NCI-H187 treated with DMSO at 0.1 percent for 48 hours (cell line): ENCODE data around the gene TAF1L.
"Not testable (repeated sequence)": the region's sequence is repeated elsewhere in the genome, so short reads cannot be mapped to it uniquely, and the experiment has no call there.

Experiments
- DNase-seq: peaks from one replicate; lab custom pipeline; 2025; lab: John Stamatoyannopoulos, UW

The TAF1L gene

GRCh38 chr9:32635362-32635761 is at the start of gene TAF1L:
TAF1L (minus strand) TSS chr9:32635669; CDS start chr9:32635579, 90 bp downstream.
- no peak for DNase-seq

DNA sequence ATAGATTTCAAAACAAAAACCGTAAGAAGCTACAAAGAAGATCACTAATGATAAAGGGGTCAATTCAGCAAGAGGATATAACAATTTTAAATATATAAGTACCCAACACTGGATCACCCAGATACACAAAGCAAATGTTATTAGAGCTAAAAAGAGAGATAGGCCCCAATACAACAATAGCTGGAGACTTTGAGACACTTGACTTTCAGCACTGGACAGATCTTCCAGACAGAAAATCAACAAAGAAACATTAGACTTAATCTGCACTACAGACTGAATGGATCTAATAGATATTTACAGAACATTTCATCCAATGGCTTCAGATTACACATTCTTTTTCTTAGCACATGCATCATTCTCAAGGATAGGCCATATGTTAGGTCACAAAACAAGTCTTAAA is 46.3 kb upstream of the TAF1L start:
- no peak for DNase-seq

- no peak for DNase-seq
Measured at GRCh38 chr9:32677931-32678330, 42.5 kb upstream of the TAF1L start.

- DNase-seq: no peak
Measured at GRCh38 chr9:32672469-32672868, 37.0 kb upstream of the TAF1L start.

- no peak for DNase-seq
Measured at GRCh38 chr9:32671333-32671732, 35.9 kb upstream of the TAF1L start.

DNA sequence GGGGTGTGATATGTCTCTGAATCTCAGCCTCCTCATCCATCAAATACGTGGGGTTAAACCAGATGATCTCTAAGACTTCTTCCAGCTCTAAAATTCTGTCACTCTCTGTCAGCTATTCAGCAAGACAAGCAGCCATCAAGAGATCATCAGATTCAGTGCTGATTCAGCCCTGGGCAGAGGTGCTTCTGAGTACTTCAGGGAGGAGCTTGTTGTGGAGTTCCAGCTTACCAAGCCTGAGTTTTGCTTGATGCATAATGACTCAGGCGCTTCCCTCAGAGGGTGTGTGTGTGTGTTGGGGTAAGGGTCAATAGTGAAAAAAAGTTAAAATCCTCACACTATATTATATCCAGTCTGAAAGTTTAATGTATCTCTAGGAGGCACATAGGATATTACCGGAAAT is 29.6 kb upstream of the TAF1L start:
- DNase-seq: no peak

DNA sequence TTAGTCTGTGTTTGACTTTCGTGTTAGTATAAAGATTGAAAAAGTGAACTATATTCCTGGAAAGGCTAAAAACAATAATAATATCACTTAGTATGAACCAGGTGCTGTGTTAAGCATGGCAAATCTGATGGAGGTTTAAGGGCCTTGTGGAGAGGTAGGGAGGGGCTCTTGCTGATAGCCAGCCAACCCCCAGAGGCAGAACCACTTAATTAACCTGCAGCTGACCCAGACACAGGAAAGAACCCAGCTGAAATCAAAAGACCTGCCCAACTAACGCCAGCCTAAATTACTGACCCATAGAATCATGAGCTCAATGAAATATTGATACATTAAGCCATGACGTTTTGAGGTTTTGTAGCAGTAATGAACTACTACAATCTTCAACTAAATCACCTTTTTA is 28.3 kb upstream of the TAF1L start:
- no peak for DNase-seq

GRCh38 chr9:32647671-32648070 is 12.2 kb upstream of the TAF1L start:
- DNase-seq: no peak

DNA sequence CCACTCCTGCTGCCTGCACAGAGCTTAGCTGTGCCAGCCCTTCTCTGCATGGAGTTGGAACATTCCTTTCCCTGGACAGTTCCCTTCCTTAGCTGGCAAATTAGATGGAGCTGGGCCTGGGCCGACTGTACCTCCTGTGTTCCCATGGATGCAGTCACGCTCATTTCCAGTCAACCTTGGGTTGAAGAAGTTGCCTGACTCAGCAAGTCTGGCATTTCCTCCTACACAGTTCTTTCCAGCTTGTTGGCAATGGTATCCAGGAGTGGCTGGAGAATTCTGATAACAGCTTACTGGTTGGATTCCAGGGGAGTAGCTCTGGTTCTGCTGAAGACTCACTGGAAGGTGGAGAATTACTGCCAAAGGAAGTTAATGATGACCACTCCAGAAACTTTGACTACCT is 9.2 kb upstream of the TAF1L start:
- no peak for DNase-seq

DNA sequence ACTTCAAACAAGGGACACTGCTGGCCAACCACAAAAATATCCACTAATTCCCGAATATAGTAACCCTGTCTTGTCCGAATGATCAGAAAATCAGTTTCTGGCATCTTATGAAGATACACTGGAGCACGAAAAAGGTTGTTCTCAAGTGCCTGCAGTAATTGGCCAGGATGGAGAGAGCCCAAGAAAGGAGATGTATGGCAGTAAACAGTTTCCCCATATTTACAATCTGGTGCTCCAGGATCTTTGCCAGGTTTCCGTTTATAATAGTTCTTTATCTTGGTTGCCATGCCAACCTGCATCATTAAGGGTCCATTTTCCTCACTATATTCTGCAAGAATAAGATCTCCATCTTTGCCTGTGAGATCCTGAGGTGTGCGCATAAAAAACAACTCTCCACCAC is 2.3 kb downstream of the TAF1L start:
- not testable (repeated sequence) for DNase-seq

GRCh38 chr9:32631991-32632390 is 3.5 kb downstream of the TAF1L start:
- DNase-seq: no peak

DNA sequence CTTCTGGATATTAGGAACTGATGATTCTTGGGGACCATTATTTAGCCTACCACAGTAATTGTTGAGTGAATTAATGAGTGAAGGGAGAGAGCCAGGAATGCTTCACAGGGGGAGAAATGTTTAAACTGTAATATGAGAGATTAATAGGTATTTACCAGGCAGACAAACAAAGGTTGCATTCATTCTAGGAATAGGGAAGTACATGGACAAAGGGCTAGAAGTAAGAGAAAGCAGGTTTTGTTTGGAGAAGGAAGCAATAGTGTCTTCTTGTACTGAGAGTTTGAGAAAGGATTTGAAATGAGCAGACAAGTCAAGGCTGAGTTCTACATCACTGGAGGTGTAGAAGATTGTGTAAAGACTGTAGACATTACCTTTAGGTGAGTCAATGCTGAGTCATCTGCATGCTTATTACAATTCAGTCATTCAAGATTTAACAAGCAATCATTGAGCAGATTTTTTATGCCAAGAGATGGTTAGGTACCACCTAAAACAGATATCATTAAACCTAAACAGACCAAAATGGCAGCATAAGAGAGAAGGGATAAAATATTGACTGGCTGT is 8.0 kb downstream of the TAF1L start:
- no peak for DNase-seq

GRCh38 chr9:32625320-32625719 is 10.1 kb downstream of the TAF1L start:
- DNase-seq: no peak

- DNase-seq: no peak
Measured at GRCh38 chr9:32622948-32623347, 12.5 kb downstream of the TAF1L start.

DNA sequence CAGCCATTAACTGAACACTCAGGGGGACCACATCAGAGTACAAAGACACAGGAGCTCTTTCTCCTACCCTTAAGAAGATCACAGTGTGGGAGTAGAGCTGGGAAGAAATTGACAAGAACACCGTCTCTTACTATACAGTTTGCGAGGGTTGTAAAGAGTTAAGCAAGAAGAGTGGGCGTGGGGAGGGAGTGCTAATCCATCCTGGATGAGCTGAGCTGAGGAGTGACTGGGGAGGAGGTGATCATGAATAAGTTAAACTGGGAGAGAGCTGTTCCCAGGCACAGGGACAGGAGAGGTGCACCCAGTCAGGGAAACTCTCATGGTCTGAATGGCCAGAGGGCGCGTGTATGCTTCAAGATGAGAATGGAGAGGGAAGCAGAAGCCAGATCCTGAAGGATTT is 17.2 kb downstream of the TAF1L start:
- no peak for DNase-seq

GRCh38 chr9:32606811-32607210 is 28.7 kb downstream of the TAF1L start:
- DNase-seq: no peak

DNA sequence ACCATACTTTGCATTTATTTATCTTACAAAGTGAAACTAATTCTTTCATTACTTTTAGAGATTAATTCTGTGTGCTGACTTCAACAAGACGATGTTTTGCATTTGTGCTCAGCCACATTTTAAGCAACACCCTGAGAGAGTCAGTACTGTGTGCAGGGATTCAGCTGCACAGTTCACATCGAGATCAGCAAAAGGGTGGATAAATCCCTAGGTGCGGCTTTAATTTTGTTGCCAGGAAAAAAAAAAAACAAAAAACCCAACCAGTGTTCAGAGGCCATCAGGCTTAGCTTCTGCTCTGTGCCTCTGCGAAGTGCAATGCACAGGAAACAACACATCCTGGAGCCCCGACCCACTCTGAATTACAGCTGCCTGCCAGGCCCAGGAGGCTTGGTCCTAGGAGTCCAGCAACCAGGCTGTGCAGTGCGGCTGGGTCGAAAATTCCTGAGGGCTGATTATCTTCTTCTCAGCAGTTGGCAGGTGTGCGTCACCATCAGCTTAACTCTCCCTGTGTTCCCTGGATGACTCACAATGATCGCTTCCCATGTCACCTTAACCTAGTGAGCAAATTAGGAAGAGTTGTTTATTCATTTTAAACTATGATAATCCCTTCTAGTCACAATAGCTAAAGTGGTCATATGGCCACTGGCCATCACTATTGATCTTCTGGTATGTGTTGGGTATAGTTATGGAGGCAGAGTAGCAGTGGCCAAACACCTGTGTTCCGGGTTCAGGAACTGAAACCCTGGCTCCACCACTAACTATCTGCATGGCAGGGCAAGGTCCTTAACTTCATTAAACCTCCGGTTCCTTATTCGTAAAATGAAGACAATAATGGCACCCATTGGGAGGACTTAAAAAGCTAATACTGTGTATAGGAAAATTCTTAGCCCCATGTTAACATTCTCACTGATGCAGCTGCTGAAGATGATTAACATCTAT is 31.3 kb downstream of the TAF1L start:
- DNase-seq: no peak

- DNase-seq: not testable (repeated sequence)
Measured at GRCh38 chr9:32599021-32599420, 36.4 kb downstream of the TAF1L start.

DNA sequence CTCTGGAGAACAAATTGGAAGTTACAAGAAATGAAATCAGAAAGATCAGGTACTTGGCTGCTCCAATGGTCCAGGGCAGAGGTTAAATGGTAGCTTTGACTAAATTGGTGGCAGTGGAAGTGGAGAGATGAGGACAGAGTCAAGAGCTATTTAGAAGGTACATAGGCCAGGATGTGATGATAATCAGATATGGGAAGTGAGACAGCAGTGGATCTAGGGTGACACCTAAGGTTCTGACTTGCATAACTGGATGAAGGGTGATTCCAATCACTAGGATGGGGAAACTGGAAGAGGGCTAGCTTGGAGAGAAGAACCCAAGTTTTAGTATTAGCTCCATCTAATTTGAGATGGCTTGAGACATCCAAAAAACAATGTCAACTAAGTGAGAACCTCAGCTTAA is 38.5 kb downstream of the TAF1L start:
- no peak for DNase-seq

- DNase-seq: no peak
Measured at GRCh38 chr9:32596096-32596865, 39.2 kb downstream of the TAF1L start.

DNA sequence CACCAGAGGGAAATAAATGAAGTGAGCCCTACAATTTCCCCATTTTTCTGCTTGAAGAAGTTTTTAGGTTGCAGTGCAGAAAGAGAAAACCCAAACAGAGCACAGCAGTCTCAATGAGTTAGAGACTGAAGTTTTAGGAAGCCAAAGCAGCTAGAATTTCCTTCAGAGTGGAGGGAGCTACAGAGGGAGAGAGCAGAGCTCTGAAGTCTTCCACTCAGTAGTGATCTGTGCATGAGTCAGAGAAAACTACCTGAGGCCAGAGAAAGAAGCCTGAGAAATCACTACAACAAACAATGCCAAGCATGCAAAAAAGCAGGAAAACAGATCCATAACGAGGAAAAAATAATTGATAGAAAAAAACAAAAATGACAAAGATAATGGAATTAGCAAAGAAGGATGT is 44.6 kb downstream of the TAF1L start:
- DNase-seq: no peak

DNA sequence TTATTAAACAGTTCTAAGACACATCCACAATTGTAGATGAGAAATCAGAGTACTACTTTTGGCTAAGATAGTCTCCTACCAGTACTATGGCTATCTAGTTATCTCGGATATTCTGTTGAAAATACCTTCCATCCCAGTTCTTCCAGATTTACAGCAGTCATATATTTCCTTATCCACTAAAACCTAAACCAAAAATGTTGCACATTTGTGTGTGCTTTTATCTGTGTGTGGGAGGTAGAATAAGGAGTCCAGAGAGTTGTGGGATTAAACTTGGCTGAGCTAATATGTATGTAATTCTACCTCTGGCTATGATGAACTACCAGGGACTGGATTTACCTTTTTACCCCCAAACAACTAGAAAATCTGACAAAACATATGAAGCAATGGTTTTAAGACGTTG is 45.0 kb downstream of the TAF1L start:
- DNase-seq: no peak
